ENCODE measurements around the gene ASRGL1. TPM values are rescaled to one million over a fixed set of nuclear protein-coding genes. Genes with fewer than 3 reads are reported as not detected.

Gene ASRGL1
- polyA plus RNA-seq, 1 experiment = 0.61 TPM

DNA sequence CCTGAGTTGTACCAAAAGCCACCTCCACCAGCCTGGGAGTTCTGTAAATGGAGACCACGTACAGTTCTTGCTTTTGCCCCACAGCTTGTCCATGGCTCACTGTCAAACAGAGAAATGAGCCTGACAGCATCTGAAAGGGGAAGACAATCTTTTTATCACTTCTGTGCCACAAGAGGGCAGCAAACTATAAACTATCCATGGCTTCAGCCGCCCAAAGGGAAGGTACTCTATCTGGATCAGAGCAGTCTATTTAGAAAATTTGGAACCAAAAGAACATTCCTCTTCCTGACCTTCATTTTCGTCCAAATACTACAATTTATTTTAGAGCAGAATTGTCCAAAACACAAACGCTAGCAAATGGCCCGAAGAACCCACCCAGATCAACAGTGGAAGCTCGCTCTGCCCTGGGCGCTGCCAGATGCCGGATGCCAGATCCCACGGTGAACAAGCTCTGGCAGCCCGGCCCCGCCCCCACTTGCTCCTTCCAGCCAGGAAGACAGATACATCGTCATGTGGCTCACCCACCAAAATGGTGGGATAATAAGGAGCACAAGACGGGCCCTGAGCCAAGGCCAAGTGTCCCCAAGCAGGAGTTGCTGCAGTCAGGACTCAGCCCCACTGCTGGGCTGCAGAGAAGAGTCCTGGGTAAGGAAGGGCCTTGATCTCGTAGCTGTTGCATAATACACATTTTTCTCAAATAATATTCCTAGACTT lies 57.7 kb downstream of the ASRGL1 start:
- ChIA-PET POLR2A (interaction anchor here (0.8 to 2.0 kb wide), 13 partner anchors 145 to 446 kb away, joined by 3 to 19 read pairs (median 3); partner anchors contain the start of genes AHNAK, B3GAT3, C11orf98 and CSKMT), CTCF (interaction anchor here (0.5 to 5.4 kb wide), 50 partner anchors 12 to 560 kb away, joined by 3 to 120 read pairs (median 4); partner anchors contain the start of genes AHNAK, B3GAT3, MTA2 and SCGB1A1)
- Histone ChIP-seq H3K4me3 (ENCODE audit: low read depth, low read length) (peak overlapping the region; percentile 53), H3K9me3 (ENCODE audit: control insufficient read depth, insufficient read depth, low read length) (no peaks in the 10 kb centered on the region), H3K27me3 (ENCODE audit: control insufficient read depth, insufficient read depth, low read length) (peaks cover 4% of the 10 kb centered on the region), H3K27ac (ENCODE audit: low read depth, low read length) (no peak overlapping the region)
- TF ChIP-seq CTCF (IDR thresholded peaks at IDR 0.05; ENCODE audit: low read depth, low read length) = peak; percentile 67
- DNase-seq (ENCODE audit: low read depth, low spot score) = peak; percentile 68

DNA sequence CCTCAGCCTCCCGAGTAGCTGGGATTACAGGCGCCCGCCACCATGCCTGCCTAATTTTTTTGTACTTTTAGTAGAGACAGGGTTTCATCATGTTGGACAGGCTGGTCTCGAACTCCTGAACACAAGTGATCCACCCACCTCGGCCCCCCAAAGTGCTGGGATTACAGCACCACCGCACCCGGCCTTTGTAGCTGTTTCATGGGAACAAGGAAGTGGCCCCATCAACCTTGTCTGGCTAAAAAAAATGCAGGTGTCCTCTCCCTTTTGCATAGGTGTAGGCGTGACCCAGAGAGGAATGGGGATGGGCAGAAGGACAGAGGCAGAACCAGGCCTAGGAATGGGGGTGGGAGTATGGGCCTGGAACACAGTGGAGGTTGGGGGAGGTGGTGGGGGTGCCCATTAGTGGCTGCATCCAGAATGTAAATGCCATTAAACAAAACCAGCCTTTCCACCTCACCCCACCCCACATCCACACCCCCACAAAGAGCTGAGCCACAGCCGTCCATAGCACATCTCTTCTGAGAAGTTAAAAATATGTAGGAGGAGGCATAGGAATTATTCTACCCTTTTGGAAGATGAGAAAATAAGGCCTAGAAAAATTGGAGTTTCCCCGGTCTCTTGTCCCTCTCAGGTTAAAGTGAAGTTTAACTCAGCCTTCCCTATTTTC lies 58.8 kb downstream of the ASRGL1 start:
- Histone ChIP-seq H3K27me3 (ENCODE audit: control insufficient read depth, insufficient read depth, low read length) (peaks cover under 1% of the 10 kb centered on the region), H3K9me3 (ENCODE audit: control insufficient read depth, insufficient read depth, low read length) (no peaks in the 10 kb centered on the region), H3K27ac (ENCODE audit: low read depth, low read length) (no peak overlapping the region), H3K4me3 (ENCODE audit: low read depth, low read length) (no peak overlapping the region)
- ChIA-PET POLR2A (interaction anchor here (1.0 to 2.0 kb wide), 6 partner anchors 147 to 445 kb away, joined by 3 to 19 read pairs (median 4); partner anchors contain the start of genes AHNAK, EEF1G and INTS5), CTCF (interaction anchor here (0.7 to 5.4 kb wide), 22 partner anchors 10 to 390 kb away, joined by 3 to 120 read pairs (median 10); partner anchors contain the start of genes AHNAK, B3GAT3, MTA2 and SCGB1A1)
- DNase-seq (ENCODE audit: low read depth, low spot score) = no peak
- TF ChIP-seq CTCF (IDR thresholded peaks at IDR 0.05; ENCODE audit: low read depth, low read length) = no peak

DNA sequence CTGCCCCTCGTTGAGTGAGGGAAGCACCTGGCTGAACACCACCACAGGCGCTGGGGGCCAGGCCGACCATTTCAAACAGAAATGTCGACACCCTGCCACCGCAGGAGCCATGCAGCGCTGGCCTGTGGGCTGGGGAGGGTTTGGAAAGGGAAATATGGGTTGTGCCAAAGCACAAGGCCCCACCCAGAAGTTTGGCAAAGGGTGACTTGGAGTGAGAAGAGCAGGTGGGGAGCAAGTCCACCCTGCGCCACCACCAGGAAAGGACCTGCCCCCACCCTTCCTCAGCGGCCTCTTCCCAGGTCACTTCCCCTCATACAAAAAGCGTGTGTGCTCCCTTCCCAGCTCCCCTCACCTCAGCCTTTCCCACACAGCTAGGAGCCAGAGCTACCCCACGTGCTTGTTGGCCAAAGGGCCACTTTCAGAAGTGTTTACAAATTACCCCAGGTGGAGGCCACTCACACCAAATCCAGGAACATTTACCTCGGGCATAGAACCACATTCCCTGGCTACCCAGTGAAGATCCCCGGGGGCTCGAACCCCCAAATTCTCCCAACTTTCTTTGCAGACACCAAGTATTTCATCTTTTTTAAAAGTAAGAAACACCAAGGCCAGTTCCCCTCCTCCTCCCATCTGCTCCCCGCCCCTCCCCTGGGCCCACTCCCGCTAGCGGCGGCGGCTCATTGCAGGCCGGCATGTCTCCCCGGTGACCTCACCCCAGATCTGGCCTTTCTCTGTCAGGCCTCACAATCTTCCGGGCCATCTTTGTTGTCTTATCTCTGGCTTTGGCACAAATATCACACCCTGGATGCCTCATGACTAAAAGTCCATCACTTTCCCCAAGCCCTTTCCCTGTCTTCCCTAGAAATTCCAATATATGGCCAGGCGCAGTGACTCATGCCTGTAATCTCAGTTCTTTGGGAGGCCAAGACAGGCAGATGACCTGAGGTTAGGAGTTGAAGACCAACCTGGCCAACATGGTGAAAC lies 61.1 kb downstream of the ASRGL1 start:
- CTCF ChIA-PET = interaction anchor here (5.1 kb wide), 1 partner anchor 26 kb away, joined by 39 read pairs; no protein-coding TSS in a partner anchor
- POLR2A ChIA-PET = no interaction called here
- no peak for DNase-seq (ENCODE audit: low read depth, low spot score)
- TF ChIP-seq CTCF (IDR thresholded peaks at IDR 0.05; ENCODE audit: low read depth, low read length) = no peak
- no peaks in the 10 kb centered on the region for H3K9me3 ChIP-seq (ENCODE audit: control insufficient read depth, insufficient read depth, low read length)
- no peak overlapping the region for H3K27ac ChIP-seq (ENCODE audit: low read depth, low read length)
- no peaks in the 10 kb centered on the region for H3K27me3 ChIP-seq (ENCODE audit: control insufficient read depth, insufficient read depth, low read length)
- H3K4me3 ChIP-seq (ENCODE audit: low read depth, low read length) = no peak overlapping the region

GRCh38 chr11:62399172-62399877 lies 62.1 kb downstream of the ASRGL1 start:
- Histone ChIP-seq H3K9me3 (ENCODE audit: control insufficient read depth, insufficient read depth, low read length) (no peaks in the 10 kb centered on the region), H3K27me3 (ENCODE audit: control insufficient read depth, insufficient read depth, low read length) (peaks cover 3% of the 10 kb centered on the region), H3K27ac (ENCODE audit: low read depth, low read length) (no peak overlapping the region), H3K4me3 (ENCODE audit: low read depth, low read length) (no peak overlapping the region)
- CTCF ChIA-PET = interaction anchor here (0.9 to 5.1 kb wide), 4 partner anchors 12 to 161 kb away, joined by 3 to 39 read pairs (median 25); no protein-coding TSS in a partner anchor
- TF ChIP-seq CTCF (IDR thresholded peaks at IDR 0.05; ENCODE audit: low read depth, low read length) = no peak
- POLR2A ChIA-PET = no interaction called here
- DNase-seq (ENCODE audit: low read depth, low spot score) = no peak

Measured in AG04450 (cell line).